Progenitor cell of endocrine pancreas (in vitro differentiated cells): ENCODE measurements around the gene ZNF221. TPM values are rescaled to one million over a fixed set of nuclear protein-coding genes. Genes with fewer than 3 reads are reported as not detected.

Source experiments
- total RNA-seq: library from RNA; stranded (reverse); gene quantifications from 2 replicates; pipeline ENCODE4 v1.2.1, GENCODE V29; 2021

Gene ZNF221
- total RNA-seq, 1 donor from 2014 or later, result 14.8 TPM

Other genes starting within 250 kb of the ZNF221 start
- gene IRGC, start 235.2 kb upstream of the ZNF221 start, total RNA-seq, result not detected in 2 replicates
- 74.9 and 78.9 TPM in 2 replicates for gene SMG9, start 196.3 kb upstream of the ZNF221 start, total RNA-seq
- 0.31 and 0.34 TPM in 2 replicates for gene KCNN4, start 170.3 kb upstream of the ZNF221 start, total RNA-seq
- gene LYPD5, start 148.8 kb upstream of the ZNF221 start, total RNA-seq, result not detected in 2 replicates
- 14.6 and 17.3 TPM in 2 replicates for gene ZNF283, start 123.9 kb upstream of the ZNF221 start, total RNA-seq
- gene ZNF404, start 67.3 kb upstream of the ZNF221 start, total RNA-seq, result 8.5 and 9.5 TPM in 2 replicates
- gene ZNF45, start 15.9 kb upstream of the ZNF221 start, total RNA-seq, result 20.9 and 23.9 TPM in 2 replicates
- 13.8 and 14.6 TPM in 2 replicates for gene ZNF155, start 33.0 kb downstream of the ZNF221 start, total RNA-seq
- 7.3 and 8.5 TPM in 2 replicates for gene ZNF230, start 51.7 kb downstream of the ZNF221 start, total RNA-seq
- 10.0 and 10.4 TPM in 2 replicates for gene ZNF222, start 74.2 kb downstream of the ZNF221 start, total RNA-seq
- gene ZNF223, start 100.8 kb downstream of the ZNF221 start, total RNA-seq, result 14.2 and 14.4 TPM in 2 replicates
- 5.7 and 5.9 TPM in 2 replicates for gene ZNF284, start 120.9 kb downstream of the ZNF221 start, total RNA-seq
- gene ZNF224, start 143.1 kb downstream of the ZNF221 start, total RNA-seq, result 40.6 and 45.6 TPM in 2 replicates
- 9.1 and 10.2 TPM in 2 replicates for gene ZNF225, start 162.2 kb downstream of the ZNF221 start, total RNA-seq
- gene ZNF234, start 190.3 kb downstream of the ZNF221 start, total RNA-seq, result 24.9 and 25.2 TPM in 2 replicates
- gene ZNF226, start 213.9 kb downstream of the ZNF221 start, total RNA-seq, result 38.2 and 38.7 TPM in 2 replicates